Limb (tissue), 2 donors: Measurements from ENCODE around the gene YY1AP1.
"Not testable (repeated sequence)": the region's sequence is repeated elsewhere in the genome, so short reads cannot be mapped to it uniquely, and the experiment has no call there.

Experiments used
- DNase-seq, 2 donors: peaks; one replicate each; pipeline ENCODE4 v3.0.0-alpha.2; 2016; ENCODE audit errors: extremely low spot score in 2 of 2

Gene YY1AP1

GRCh38 chr1:155696524-155696923, 8.0 kb upstream of the YY1AP1 start:
- DNase-seq: no peak

DNA sequence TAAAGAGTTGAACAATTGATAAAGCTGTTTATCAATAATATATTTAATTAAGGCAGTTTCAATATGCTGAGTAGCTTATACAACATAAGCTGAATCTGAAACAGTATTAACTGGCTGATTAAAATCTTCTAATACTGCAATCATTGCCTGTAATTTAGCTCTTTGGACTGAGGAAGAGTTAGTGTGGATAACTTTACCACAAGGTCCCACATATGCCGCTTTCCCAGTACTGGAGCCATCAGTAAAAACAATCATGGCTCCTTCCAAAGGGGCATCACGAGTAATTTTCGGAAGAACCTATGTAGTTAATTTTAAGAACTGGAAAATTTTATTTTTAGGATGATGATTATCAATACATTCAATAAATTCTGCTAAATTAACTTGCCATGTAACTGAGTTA, 7.0 kb upstream of the YY1AP1 start:
- DNase-seq: no peak

GRCh38 chr1:155695072-155695471, 6.5 kb upstream of the YY1AP1 start:
- DNase-seq: no peak

- no peak for DNase-seq
These were observed 5.6 kb upstream of the YY1AP1 start for GRCh38 chr1:155694167-155694566.

- DNase-seq: no peak
These were observed 3.5 kb upstream of the YY1AP1 start for GRCh38 chr1:155691992-155692528.

DNA sequence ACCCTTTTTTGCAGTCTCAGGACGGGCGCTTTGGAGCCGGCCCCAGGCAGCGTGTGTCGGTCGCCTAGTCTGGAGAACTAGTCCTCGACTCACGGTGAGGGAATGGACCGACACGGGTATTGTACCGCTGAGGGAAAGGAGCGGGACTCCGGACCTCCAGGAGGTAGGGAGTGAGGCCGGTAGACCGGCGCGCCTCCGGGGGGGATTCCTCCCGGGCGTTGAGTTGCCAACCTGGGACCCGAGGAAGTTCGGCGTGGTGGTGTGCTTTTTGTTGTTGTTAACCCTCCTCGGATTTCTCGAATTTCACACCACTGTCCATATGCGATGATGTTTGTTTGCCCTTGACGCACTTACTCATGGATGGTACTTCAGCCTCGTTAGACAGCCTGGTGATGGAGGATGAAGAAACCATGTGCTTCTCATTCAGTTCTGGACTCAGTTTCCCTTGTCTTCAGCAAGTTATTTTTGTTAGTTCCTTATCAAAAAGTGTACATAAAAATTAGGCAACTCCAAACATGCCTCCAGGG, 570 bp upstream of the YY1AP1 start, which contains the start of gene DAP3:
DAP3 (plus strand) TSS at position 11 of the 527 bp plus-strand sequence. CDS start 20,689 bp downstream, outside the sequence.
- not testable (repeated sequence) for DNase-seq

DNA sequence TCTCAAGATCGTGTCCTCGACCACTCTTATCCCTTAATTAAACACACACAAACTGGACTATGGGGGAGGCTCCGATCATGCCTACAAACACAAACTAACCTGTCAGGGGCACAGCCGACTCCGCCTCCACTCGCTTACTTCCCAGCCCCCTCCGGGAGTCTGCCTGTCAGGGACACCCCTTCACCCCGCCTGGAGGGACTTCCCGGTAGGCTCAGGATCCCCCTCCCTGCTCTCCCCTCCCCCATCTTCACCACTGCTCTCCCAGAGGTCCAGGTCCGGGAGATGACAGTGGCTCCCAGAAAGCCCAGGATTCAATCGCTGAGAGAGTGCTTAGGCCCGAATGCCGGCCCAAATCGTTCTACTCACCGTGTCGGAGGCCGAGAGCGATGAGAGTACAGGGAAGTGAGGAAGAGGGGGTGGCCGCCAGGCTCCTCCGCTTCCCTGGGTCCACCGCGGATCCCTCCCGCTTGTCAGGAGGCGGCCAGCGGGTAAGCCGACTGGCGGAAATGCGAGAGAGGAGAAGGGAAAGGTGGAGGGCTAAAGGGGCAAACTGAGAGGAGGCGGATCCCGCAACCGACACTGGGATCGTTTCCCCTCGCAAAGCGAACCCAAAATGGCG, 760 bp downstream of the YY1AP1 start:
- not testable (repeated sequence) for DNase-seq

- DNase-seq: no peak
These were observed 6.8 kb downstream of the YY1AP1 start for GRCh38 chr1:155681776-155682175.

- no peak for DNase-seq
These were observed 8.0 kb downstream of the YY1AP1 start for GRCh38 chr1:155680531-155680930.

- DNase-seq: not testable (repeated sequence)
These were observed 9.6 kb downstream of the YY1AP1 start for GRCh38 chr1:155678992-155679391.

DNA sequence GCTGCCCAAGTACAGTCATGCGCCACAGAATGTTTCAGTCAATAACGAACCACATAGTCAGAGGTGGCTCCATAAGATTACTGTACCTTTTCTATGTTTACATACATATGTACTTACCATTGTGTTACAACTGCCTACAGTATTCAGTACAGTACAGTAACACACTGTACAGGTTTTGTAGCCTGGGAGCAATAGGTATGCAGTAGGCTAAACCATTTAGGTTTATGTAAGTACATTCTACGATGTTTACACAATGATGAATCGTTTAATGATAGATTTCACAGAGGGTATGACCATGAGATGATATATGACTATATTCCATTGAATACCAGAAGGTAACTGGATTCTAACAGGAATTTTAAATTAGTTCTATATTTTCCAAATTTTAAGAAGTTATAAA, 10.5 kb downstream of the YY1AP1 start:
- DNase-seq: no peak

DNA sequence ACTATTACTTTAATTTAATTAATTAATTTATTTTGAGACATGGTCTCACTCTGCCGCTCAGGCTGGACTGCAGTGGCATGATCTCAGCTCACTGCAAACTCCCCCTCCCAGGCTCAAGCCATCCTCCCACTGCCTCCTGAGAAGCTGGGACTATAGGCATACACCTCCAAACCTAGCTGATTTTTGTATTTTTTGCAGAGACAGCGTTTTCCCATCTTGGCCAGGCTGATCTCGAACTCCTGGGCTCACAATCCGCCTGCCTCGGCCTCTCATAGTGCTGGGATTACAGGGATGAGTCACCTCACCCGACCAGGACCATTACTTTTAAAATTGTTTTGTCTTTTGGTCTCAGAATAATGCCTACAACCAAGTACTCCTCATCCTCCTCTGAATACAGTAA, 15.6 kb downstream of the YY1AP1 start:
- DNase-seq: no peak

GRCh38 chr1:155671750-155672149, 16.8 kb downstream of the YY1AP1 start:
- DNase-seq: no peak

GRCh38 chr1:155669233-155670162, 19.1 kb downstream of the YY1AP1 start:
- no peak for DNase-seq

GRCh38 chr1:155661239-155661638, 27.3 kb downstream of the YY1AP1 start:
- DNase-seq: not testable (repeated sequence)

- no peak for DNase-seq
These were observed 31.1 kb downstream of the YY1AP1 start for GRCh38 chr1:155657463-155657862.

GRCh38 chr1:155652951-155653350, 35.6 kb downstream of the YY1AP1 start:
- no peak for DNase-seq

DNA sequence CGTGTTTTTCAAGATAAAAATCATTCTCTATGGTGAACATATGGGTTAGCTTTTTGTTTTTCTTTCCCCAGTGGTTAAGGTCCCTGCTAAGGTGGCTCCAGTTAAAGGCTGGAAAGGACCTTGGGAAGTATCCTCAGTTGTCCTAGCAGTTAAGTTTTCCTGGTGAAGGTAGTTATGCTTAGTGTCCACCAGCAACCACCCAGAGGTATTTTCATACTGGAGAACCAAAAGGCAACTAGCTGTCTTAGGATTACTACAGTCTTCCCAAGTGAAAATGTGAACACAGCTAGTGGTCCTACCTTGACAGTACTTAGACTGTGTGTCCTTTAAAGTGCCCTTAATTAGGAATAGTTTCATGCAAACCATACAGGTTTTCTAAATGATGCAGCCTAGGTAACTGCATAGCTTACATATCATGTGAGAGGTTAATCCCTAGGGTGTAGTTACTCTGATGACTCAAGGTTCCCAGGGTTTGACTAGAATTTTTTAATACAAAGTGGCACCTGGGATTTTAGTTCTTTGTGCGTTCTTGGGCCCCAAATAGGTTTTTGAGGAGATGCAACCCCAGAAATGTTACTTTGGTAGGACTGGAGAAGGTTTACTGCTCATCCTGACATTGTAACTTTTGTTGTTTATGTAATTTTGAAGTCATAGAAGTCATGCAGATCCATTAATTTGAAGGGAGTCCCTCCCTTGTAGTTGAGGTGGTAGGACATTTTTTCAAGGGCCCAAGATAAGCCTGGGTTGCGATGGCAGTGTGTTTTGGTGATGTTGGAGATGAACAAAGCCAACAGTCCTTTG, 36.5 kb downstream of the YY1AP1 start:
- DNase-seq: no peak

DNA sequence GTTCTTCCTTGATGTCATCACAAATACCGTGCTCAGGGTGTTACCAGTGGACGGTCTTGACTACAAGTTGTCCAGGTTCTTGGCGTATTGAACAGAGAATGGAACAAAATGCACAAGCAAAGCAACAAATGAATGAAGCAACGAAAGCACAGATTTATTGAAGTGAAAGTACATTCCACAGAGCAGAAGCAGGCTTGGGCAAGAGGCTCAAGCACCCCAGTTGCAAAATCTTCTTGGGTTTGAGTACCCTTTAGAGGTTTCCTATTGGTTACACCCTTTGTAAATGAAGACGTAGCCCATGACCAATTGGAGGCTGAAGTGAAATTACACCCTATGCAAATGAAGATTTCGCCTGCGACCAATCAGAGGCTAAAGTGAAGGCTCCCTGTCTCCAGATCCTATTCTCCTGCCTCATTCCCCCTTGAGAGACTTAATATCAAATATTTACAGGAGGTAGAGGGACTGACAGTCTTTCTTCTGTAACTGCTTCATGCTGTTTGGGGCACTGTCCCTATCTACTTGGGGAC, 38.3 kb downstream of the YY1AP1 start:
- no peak for DNase-seq

GRCh38 chr1:155649676-155650075, 38.9 kb downstream of the YY1AP1 start:
- no peak for DNase-seq
